Endothelial cell of umbilical vein (primary cell): ENCODE data around the gene SCLY. TPM values are rescaled to one million over a fixed set of nuclear protein-coding genes. Genes with fewer than 3 reads are reported as not detected.

ENCODE experiments used
- BruUV-seq: library from RNA; stranded (reverse); fragments of 400-500 nt; replicated peaks from 2 replicates; lab custom pipeline; 2021; lab: Mats Ljungman, UMichigan
- CTCF ChIA-PET: fragments of 300-600, 350-600 bp; sonication (Branson Sonifier 250); formaldehyde crosslinking; loops from one replicate; lab custom pipeline; 2021; ENCODE audit warnings: antibody characterized with exemption, inconsistent platforms; lab: Charles Lee
- POLR2A ChIA-PET: fragments of 300-600, 350-600 bp; sonication (Branson Sonifier 250); formaldehyde crosslinking; loops from one replicate; lab custom pipeline; 2021; ENCODE audit warnings: antibody characterized with exemption, inconsistent platforms; lab: Charles Lee
- DNase-seq: peaks from one replicate; pipeline ENCODE4 v3.0.0-alpha.2; 2011; ENCODE audit warnings: low read depth, low spot score
- FAIRE-seq: peaks from 2 replicates; lab custom pipeline; 2011; peaks lifted over from hg19 to GRCh38; lab: Jason Lieb, UNC
- H2AFZ ChIP-seq: 2 replicates; pipeline ENCODE4 v1.6.0; 2012; ENCODE audit warnings: low read depth, low read length, control low read depth, inconsistent platforms
- H3K27ac ChIP-seq: 2 replicates; pipeline ENCODE4 v1.5.1; 2011; ENCODE audit warnings: low read depth, mild to moderate bottlenecking, control low read depth, low read length, moderate library complexity; ENCODE audit not compliant: insufficient read depth
- H3K27me3 ChIP-seq, 2 experiments: 2 replicates each; pipeline versions ENCODE4 v1.6.0 to v1.6.1; 2011; ENCODE audit warnings: low read length in 2 of 2, mixed read lengths in 1 of 2; ENCODE audit not compliant: control insufficient read depth in 2 of 2, insufficient read depth in 2 of 2
- H3K36me3 ChIP-seq, 2 experiments: 2 replicates in 1 of 2; 3 replicates in 1 of 2; pipeline ENCODE4 v1.5.1; 2011; ENCODE audit warnings: low read length in 2 of 2, mild to moderate bottlenecking in 1 of 2, moderate library complexity in 1 of 2; ENCODE audit not compliant: control insufficient read depth in 2 of 2, insufficient read depth in 2 of 2; ENCODE audit errors: extremely low read depth in 1 of 2
- H3K4me1 ChIP-seq: 3 replicates; pipeline ENCODE4 v1.5.1; 2011; ENCODE audit warnings: mild to moderate bottlenecking, low read length; ENCODE audit not compliant: control insufficient read depth, insufficient read depth; ENCODE audit errors: extremely low read depth
- H3K4me2 ChIP-seq: 2 replicates; pipeline ENCODE4 v1.6.1; 2011; ENCODE audit warnings: low read length, control low read depth, mixed read lengths; ENCODE audit not compliant: insufficient read depth
- H3K4me3 ChIP-seq, 3 experiments: fragments of 200-600 bp in 1 of 3; sonication (generic), shearing (Covaris generic) in 1 of 3; replicated peaks in 1 of 3; 2 replicates each; pipeline ENCODE4 v1.5.1; 2011 to 2016; ENCODE audit warnings: control low read depth in 3 of 3, low read length in 3 of 3, mild to moderate bottlenecking in 2 of 3, inconsistent platforms in 1 of 3, low read depth in 1 of 3, moderate library complexity in 1 of 3; ENCODE audit not compliant: insufficient read depth in 1 of 3
- H3K79me2 ChIP-seq: 2 replicates; pipeline ENCODE4 v1.6.0; 2012; ENCODE audit warnings: low read length, inconsistent platforms; ENCODE audit not compliant: control insufficient read depth, insufficient read depth
- H3K9ac ChIP-seq: replicated peaks from 2 replicates; pipeline ENCODE3; 2011; ENCODE audit warnings: low read length, control low read depth; ENCODE audit not compliant: insufficient read depth; ENCODE audit errors: extremely low read depth
- H3K9me1 ChIP-seq: replicated peaks from 3 replicates; pipeline ENCODE4 v1.6.0; 2011; ENCODE audit warnings: mild to moderate bottlenecking, low read length; ENCODE audit not compliant: control insufficient read depth, insufficient read depth; ENCODE audit errors: extremely low read depth
- H3K9me3 ChIP-seq: replicated peaks from 2 replicates; pipeline ENCODE4 v1.5.1; 2012; ENCODE audit warnings: low read length, inconsistent platforms; ENCODE audit not compliant: control insufficient read depth, insufficient read depth
- H4K20me1 ChIP-seq: replicated peaks from 2 replicates; pipeline ENCODE3; 2011; ENCODE audit warnings: mild to moderate bottlenecking, low read length; ENCODE audit not compliant: control insufficient read depth, insufficient read depth; ENCODE audit errors: extremely low read depth
- EZH2 ChIP-seq: IDR thresholded peaks from 2 replicates; pipeline ENCODE4 v1.6.1; 2012; ENCODE audit warnings: borderline replicate concordance, low read depth, mild to moderate bottlenecking, moderate library complexity, low read length, inconsistent platforms; ENCODE audit not compliant: severe bottlenecking
- FOS ChIP-seq: IDR thresholded peaks from 2 replicates; pipeline ENCODE4 v1.6.1; 2011; ENCODE audit warnings: mild to moderate bottlenecking, low read length, moderate library complexity, borderline replicate concordance; ENCODE audit not compliant: insufficient read depth
- JUN ChIP-seq: IDR thresholded peaks from 2 replicates; pipeline ENCODE4 v1.6.1; 2011; ENCODE audit warnings: borderline replicate concordance, low read depth; ENCODE audit not compliant: insufficient read length, insufficient read depth
- MYC ChIP-seq: IDR thresholded peaks from one replicate; pipeline ENCODE4 v1.6.1; 2011; ENCODE audit warnings: mild to moderate bottlenecking, low read depth, low read length
- POLR2A ChIP-seq: IDR thresholded peaks from 2 replicates; pipeline ENCODE4 v1.6.1; 2012; ENCODE audit warnings: low read depth, mild to moderate bottlenecking, control low read depth, low read length
- dilution Hi-C: fragments of 300-500 bp; cut with MboI; formaldehyde crosslinking; loops from one replicate; pipeline ENCODE4 v1.15.0; 2019; ENCODE audit warnings: low sequenced_read_pairs; ENCODE audit not compliant: extremely low pct_ligation_motif_present
- intact Hi-C: fragments of 100-400 bp; cut with micrococcal nuclease; formaldehyde crosslinking; loops from one replicate; pipeline ENCODE4 v1.10.0; 2022
- polyA plus RNA-seq, 4 experiments: library from polyadenylated mRNA; depleted of rRNA in 3 of 4; stranded (reverse) in 3 of 4; unstranded in 1 of 4; fragments of >200 nt; gene quantifications; 2 replicates each; pipeline versions ENCODE4 v1.2.1 to v1.2.3, GENCODE V29; 2011 to 2012; ENCODE audit warnings: missing spikeins in 1 of 4
- total RNA-seq: library from RNA; stranded (reverse); gene quantifications from 2 replicates; pipeline ENCODE4 v1.2.3, GENCODE V29; 2021
- TF ChIP-seq, protein P1 (sequence below), 2 donors: IDR thresholded peaks; 1 replicate in 1 of 2; 2 replicates in 1 of 2; pipeline ENCODE4 v1.5.1; 2011; ENCODE audit warnings: low read length in 2 of 2, mild to moderate bottlenecking in 2 of 2, moderate library complexity in 2 of 2, control low read depth in 1 of 2, inconsistent platforms in 1 of 2, low read depth in 1 of 2; ENCODE audit not compliant: insufficient read depth in 1 of 2; ENCODE audit errors: extremely low read depth in 1 of 2

SCLY gene
- total and polyA plus RNA-seq, 2 donors (not counting 3 experiments of a cell fraction or from before 2014, with no cell fraction given): 22.6 to 32.7 TPM

- POLR2A ChIA-PET: no interaction called here
These were observed 30.1 kb downstream of the SCLY start for GRCh38 chr2:238090887-238091286.

More at GRCh38 chr2:238090887-238091286, 30.1 kb downstream of the SCLY start:
- Histone ChIP-seq H3K9ac (no peak overlapping the region), H3K9me1 (no peaks in the 10 kb centered on the region), H3K36me3 (no peaks in the 10 kb centered on the region), H3K9me3 (no peaks in the 10 kb centered on the region), H3K4me1 (no peaks in the 10 kb centered on the region), H3K27me3 (no peaks in the 10 kb centered on the region), H2AFZ (no peak overlapping the region), H3K4me2 (no peak overlapping the region), H3K27ac (no peak overlapping the region), H3K4me3 (no peak overlapping the region), H4K20me1 (no peaks in the 10 kb centered on the region), H3K79me2 (no peaks in the 10 kb centered on the region)
- DNase-seq (no peak), FAIRE-seq (no peak)
- CTCF ChIA-PET: interaction anchor here (1.0 kb wide), 1 partner anchor 124 kb away, joined by 3 read pairs; no protein-coding TSS in a partner anchor
- dilution Hi-C loops: no loop called here
- intact Hi-C loops: no loop called here
- BruUV-seq: no TSS peak
- no peak for TF ChIP-seq EZH2
- TF ChIP-seq MYC: no peak
- TF ChIP-seq, protein P1, sequence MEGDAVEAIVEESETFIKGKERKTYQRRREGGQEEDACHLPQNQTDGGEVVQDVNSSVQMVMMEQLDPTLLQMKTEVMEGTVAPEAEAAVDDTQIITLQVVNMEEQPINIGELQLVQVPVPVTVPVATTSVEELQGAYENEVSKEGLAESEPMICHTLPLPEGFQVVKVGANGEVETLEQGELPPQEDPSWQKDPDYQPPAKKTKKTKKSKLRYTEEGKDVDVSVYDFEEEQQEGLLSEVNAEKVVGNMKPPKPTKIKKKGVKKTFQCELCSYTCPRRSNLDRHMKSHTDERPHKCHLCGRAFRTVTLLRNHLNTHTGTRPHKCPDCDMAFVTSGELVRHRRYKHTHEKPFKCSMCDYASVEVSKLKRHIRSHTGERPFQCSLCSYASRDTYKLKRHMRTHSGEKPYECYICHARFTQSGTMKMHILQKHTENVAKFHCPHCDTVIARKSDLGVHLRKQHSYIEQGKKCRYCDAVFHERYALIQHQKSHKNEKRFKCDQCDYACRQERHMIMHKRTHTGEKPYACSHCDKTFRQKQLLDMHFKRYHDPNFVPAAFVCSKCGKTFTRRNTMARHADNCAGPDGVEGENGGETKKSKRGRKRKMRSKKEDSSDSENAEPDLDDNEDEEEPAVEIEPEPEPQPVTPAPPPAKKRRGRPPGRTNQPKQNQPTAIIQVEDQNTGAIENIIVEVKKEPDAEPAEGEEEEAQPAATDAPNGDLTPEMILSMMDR (IDR thresholded peaks at IDR 0.05; ENCODE audit: extremely low read depth in 1 of 2, insufficient read depth in 1 of 2, low read depth in 1 of 2, low read length in 2 of 2): no peak
- TF ChIP-seq FOS: no peak
- no peak for TF ChIP-seq JUN
- TF ChIP-seq POLR2A: no peak
